Tibial nerve (tissue), 4 donors: ENCODE data around the gene ZNF274. TPM values are rescaled to one million over a fixed set of nuclear protein-coding genes. Genes with fewer than 3 reads are reported as not detected.

Source experiments
- DNase-seq, 2 donors: peaks; one replicate each; pipeline ENCODE4 v3.0.0-alpha.2; 2019; ENCODE audit warnings: low spot score in 2 of 2
- H3K27ac ChIP-seq, 4 donors: fragments of 200-600 bp; sonication (generic) in 3 of 4; one replicate each; pipeline ENCODE4 v1.5.1; 2017 to 2019; ENCODE audit warnings: mild to moderate bottlenecking in 1 of 4
- H3K27me3 ChIP-seq, 2 donors: fragments of 200-600 bp; sonication (generic) in 1 of 2; one replicate each; pipeline versions ENCODE4 v1.5.1 to v1.6.0; 2017 to 2019
- H3K36me3 ChIP-seq, 3 donors: fragments of 200-600 bp; sonication (generic); one replicate each; pipeline ENCODE4 v1.5.1; 2018 to 2019
- H3K4me1 ChIP-seq, 4 donors: fragments of 200-600 bp; sonication (generic) in 3 of 4; one replicate each; pipeline ENCODE4 v1.5.1; 2017 to 2019
- H3K4me3 ChIP-seq, 4 donors: fragments of 200-600 bp; sonication (generic) in 3 of 4; one replicate each; pipeline ENCODE4 v1.5.1; 2017 to 2019; ENCODE audit warnings: mild to moderate bottlenecking in 1 of 4, moderate library complexity in 1 of 4
- H3K9me3 ChIP-seq, 4 donors: fragments of 200-600 bp; sonication (generic) in 3 of 4; one replicate each; pipeline ENCODE4 v1.5.1; 2017 to 2019
- CTCF ChIP-seq, 5 experiments: fragments of 200-600 bp in 3 of 5; fragments of 450-650 bp in 2 of 5; sonication (generic) in 3 of 5; IDR thresholded peaks; one replicate each; pipeline ENCODE4 v1.5.1; 2016 to 2019; ENCODE audit warnings: antibody characterized with exemption in 5 of 5, mild to moderate bottlenecking in 3 of 5, moderate library complexity in 2 of 5
- EP300 ChIP-seq, 2 donors: sonication (generic); formaldehyde crosslinking; IDR thresholded peaks; one replicate each; pipeline ENCODE4 v1.6.1; 2017; ENCODE audit warnings: antibody characterized with exemption in 2 of 2, mild to moderate bottlenecking in 1 of 2
- POLR2A ChIP-seq, 2 donors: fragments of 450-650 bp; IDR thresholded peaks; one replicate each; pipeline ENCODE4 v1.6.1; 2017; ENCODE audit warnings: antibody characterized with exemption in 2 of 2, mild to moderate bottlenecking in 2 of 2, moderate library complexity in 2 of 2
- WGBS, 2 donors: methylation state at CpG; one replicate each; pipeline ENCODE4 v1.1.5; 2018; 5-methylcytosine and 5-hydroxymethylcytosine counted together
- total RNA-seq, 4 donors: library from RNA; depleted of rRNA; stranded (reverse); fragments of >200 nt; gene quantifications; one replicate each; pipeline ENCODE4 v1.1.0, GENCODE V29; 2016

Gene ZNF274
- total RNA-seq, 4 donors from 2014 or later, result 27.3 to 38.8 (median 33.8) TPM

- Histone ChIP-seq H3K36me3 (peaks cover 35 to 83% (median 59%) of the 10 kb centered on the region in 3 donors), H3K4me1 (no peaks in the 10 kb centered on the region), H3K9me3 (peaks cover 18 to 100% (median 83%) of the 10 kb centered on the region in 4 donors), H3K27me3 (no peaks in the 10 kb centered on the region), H3K4me3 (no peak overlapping the region), H3K27ac (no peak overlapping the region)
- 97 to 98% methylated on average over 17 of the region's 17 CpGs for WGBS, 2 donors
- no peak for TF ChIP-seq EP300 (IDR thresholded peaks at IDR 0.05)
- no peak for TF ChIP-seq CTCF (IDR thresholded peaks at IDR 0.05)
- TF ChIP-seq POLR2A (IDR thresholded peaks at IDR 0.05), result no peak
- DNase-seq, result no peak
Measured at GRCh38 chr19:58212336-58213074, 29.6 kb downstream of the ZNF274 start.

- peaks cover 30 to 78% (median 54%) of the 10 kb centered on the region in 3 donors for H3K36me3 ChIP-seq
Measured at GRCh38 chr19:58213075-58213369, 30.2 kb downstream of the ZNF274 start.

GRCh38 chr19:58217069-58217481, 34.2 kb downstream of the ZNF274 start:
- Histone ChIP-seq H3K4me3 (no peak overlapping the region), H3K9me3 (peaks cover 6 to 98% (median 50%) of the 10 kb centered on the region in 4 donors), H3K27me3 (no peaks in the 10 kb centered on the region), H3K36me3 (peaks cover 9 to 38% (median 14%) of the 10 kb centered on the region in 3 donors), H3K4me1 (no peaks in the 10 kb centered on the region), H3K27ac (no peak overlapping the region)
- WGBS, 2 donors, result 45 to 58% methylated on average over 34 of the region's 34 CpGs
- no peak for TF ChIP-seq POLR2A (IDR thresholded peaks at IDR 0.05)
- no peak for TF ChIP-seq CTCF (IDR thresholded peaks at IDR 0.05)
- no peak for DNase-seq

More at GRCh38 chr19:58213075-58213369, 30.2 kb downstream of the ZNF274 start:
- no peak for DNase-seq
- 95 to 100% methylated on average over 1 of the region's 1 CpG for WGBS, 2 donors
- H3K27ac ChIP-seq, result no peak overlapping the region
- TF ChIP-seq POLR2A (IDR thresholded peaks at IDR 0.05), result no peak
- no peak for TF ChIP-seq EP300 (IDR thresholded peaks at IDR 0.05)
- no peak for TF ChIP-seq CTCF (IDR thresholded peaks at IDR 0.05)
- H3K27me3 ChIP-seq, result no peaks in the 10 kb centered on the region
- H3K4me1 ChIP-seq, result no peaks in the 10 kb centered on the region
- H3K9me3 ChIP-seq, result peaks cover 18 to 100% (median 81%) of the 10 kb centered on the region in 4 donors
- no peak overlapping the region for H3K4me3 ChIP-seq

- Histone ChIP-seq H3K27ac (no peak overlapping the region), H3K9me3 (peaks cover 3 to 98% (median 47%) of the 10 kb centered on the region in 4 donors), H3K4me3 (no peak overlapping the region), H3K4me1 (no peaks in the 10 kb centered on the region), H3K36me3 (peaks cover 2 to 30% (median 6%) of the 10 kb centered on the region in 3 donors), H3K27me3 (no peaks in the 10 kb centered on the region)
- 96% methylated on average over 25 of the region's 25 CpGs for WGBS, 2 donors
- DNase-seq, result no peak
- TF ChIP-seq CTCF (IDR thresholded peaks at IDR 0.05), result no peak
Measured at GRCh38 chr19:58217607-58218391, 34.9 kb downstream of the ZNF274 start.

- TF ChIP-seq CTCF (IDR thresholded peaks at IDR 0.05) (no peak), POLR2A (IDR thresholded peaks at IDR 0.05) (no peak), EP300 (IDR thresholded peaks at IDR 0.05) (no peak)
- WGBS, 2 donors, result 47 to 62% methylated on average over 9 of the region's 9 CpGs
Measured at GRCh38 chr19:58218899-58219298, 36.0 kb downstream of the ZNF274 start.

More at GRCh38 chr19:58218899-58219298, 36.0 kb downstream of the ZNF274 start:
- Histone ChIP-seq H3K4me1 (no peaks in the 10 kb centered on the region), H3K27me3 (no peaks in the 10 kb centered on the region), H3K9me3 (peaks cover 0 to 98% (median 43%) of the 10 kb centered on the region in 4 donors), H3K36me3 (peaks cover 0 to 19% (median 0%) of the 10 kb centered on the region in 3 donors), H3K27ac (no peak overlapping the region), H3K4me3 (no peak overlapping the region)
- no peak for DNase-seq
